CD14-positive monocyte (primary cell): Measurements from ENCODE around the gene PDS5B. TPM values are rescaled to one million over a fixed set of nuclear protein-coding genes. Genes with fewer than 3 reads are reported as not detected.

Experiments
- DNase-seq, 3 donors: peaks; one replicate each; pipeline ENCODE4 v3.0.0-alpha.2; 2011 to 2022
- H2AFZ ChIP-seq: 2 replicates; pipeline ENCODE4 v1.6.0; 2012; ENCODE audit warnings: mild to moderate bottlenecking, low read depth, low read length, inconsistent platforms; ENCODE audit not compliant: insufficient read depth, poor library complexity, severe bottlenecking
- H3K27ac ChIP-seq, 2 donors: 1 replicate in 1 of 2; 2 replicates in 1 of 2; pipeline ENCODE4 v1.5.1; 2012 to 2013; ENCODE audit warnings: low read length in 2 of 2, control low read depth in 1 of 2, inconsistent platforms in 1 of 2, low read depth in 1 of 2, mild to moderate bottlenecking in 1 of 2
- H3K27me3 ChIP-seq, 2 donors: one replicate each; pipeline versions ENCODE4 v1.6.0 to v1.6.1; 2011 to 2013; ENCODE audit warnings: low read length in 2 of 2; ENCODE audit not compliant: control insufficient read depth in 2 of 2, insufficient read depth in 2 of 2
- H3K36me3 ChIP-seq, 2 donors: replicated peaks in 1 of 2; 1 replicate in 1 of 2; 2 replicates in 1 of 2; pipeline versions ENCODE4 v1.5.1 to v1.6.1; 2012 to 2013; ENCODE audit warnings: low read length in 2 of 2, control low read depth in 1 of 2, inconsistent platforms in 1 of 2, mild to moderate bottlenecking in 1 of 2; ENCODE audit not compliant: insufficient read depth in 2 of 2, control insufficient read depth in 1 of 2
- H3K4me1 ChIP-seq, 2 donors: 1 replicate in 1 of 2; 2 replicates in 1 of 2; pipeline versions ENCODE4 v1.5.1 to v1.6.1; 2012 to 2013; ENCODE audit warnings: low read length in 2 of 2, control low read depth in 1 of 2, inconsistent platforms in 1 of 2, mild to moderate bottlenecking in 1 of 2, moderate library complexity in 1 of 2; ENCODE audit not compliant: insufficient read depth in 2 of 2, control insufficient read depth in 1 of 2
- H3K4me2 ChIP-seq: replicated peaks from 2 replicates; pipeline ENCODE3; 2012; ENCODE audit warnings: low read length, moderate library complexity, mild to moderate bottlenecking; ENCODE audit not compliant: poor library complexity, severe bottlenecking; ENCODE audit errors: extremely low read depth
- H3K4me3 ChIP-seq, 3 experiments: fragments of 200-600 bp in 1 of 3; sonication (generic) in 1 of 3; replicated peaks in 1 of 3; 1 replicate in 2 of 3; 2 replicates in 1 of 3; pipeline ENCODE4 v1.5.1; 2011 to 2013; ENCODE audit warnings: low read length in 3 of 3, mild to moderate bottlenecking in 3 of 3, control low read depth in 2 of 3, low read depth in 2 of 3, inconsistent platforms in 1 of 3, moderate library complexity in 1 of 3
- H3K79me2 ChIP-seq: 2 replicates; pipeline ENCODE4 v1.6.0; 2012; ENCODE audit warnings: mild to moderate bottlenecking, control low read depth, inconsistent platforms, low read length, moderate library complexity; ENCODE audit not compliant: insufficient read depth
- H3K9ac ChIP-seq: 2 replicates; pipeline ENCODE4 v1.6.0; 2017; ENCODE audit warnings: low read length, mild to moderate bottlenecking; ENCODE audit not compliant: insufficient read depth, poor library complexity, severe bottlenecking
- H3K9me3 ChIP-seq, 2 donors: replicated peaks in 1 of 2; 1 replicate in 1 of 2; 2 replicates in 1 of 2; pipeline versions ENCODE4 v1.5.1 to v1.6.1; 2012 to 2013; ENCODE audit warnings: low read length in 2 of 2, control low read depth in 1 of 2; ENCODE audit not compliant: control insufficient read depth in 1 of 2, insufficient read depth in 1 of 2
- H4K20me1 ChIP-seq: 2 replicates; pipeline ENCODE4 v1.6.0; 2012; ENCODE audit warnings: mild to moderate bottlenecking, low read length, control low read depth, moderate library complexity; ENCODE audit not compliant: insufficient read depth
- H3K27ac Mint-ChIP-seq, 7 donors: one replicate each; pipeline ENCODE4 v1.8.0; 2020; ENCODE audit warnings: mild to moderate bottlenecking in 7 of 7, mixed read lengths in 7 of 7, moderate library complexity in 6 of 7, inconsistent platforms in 2 of 7
- H3K27me3 Mint-ChIP-seq, 3 donors: one replicate each; pipeline ENCODE4 v1.8.0; 2021 to 2022; ENCODE audit warnings: low read depth in 3 of 3, mild to moderate bottlenecking in 3 of 3, mixed read lengths in 3 of 3, moderate library complexity in 3 of 3, inconsistent platforms in 1 of 3
- H3K36me3 Mint-ChIP-seq, 2 donors: one replicate each; pipeline ENCODE4 v1.8.0; 2020; ENCODE audit warnings: mixed read lengths in 2 of 2, inconsistent platforms in 1 of 2, mild to moderate bottlenecking in 1 of 2
- H3K4me1 Mint-ChIP-seq: one replicate; pipeline ENCODE4 v1.8.0; 2020; ENCODE audit warnings: mild to moderate bottlenecking, mixed read lengths
- H3K4me3 Mint-ChIP-seq, 2 donors: one replicate each; pipeline ENCODE4 v1.8.0; 2020; ENCODE audit warnings: mild to moderate bottlenecking in 2 of 2, mixed read lengths in 2 of 2, moderate library complexity in 1 of 2
- H3K9me3 Mint-ChIP-seq, 7 donors: one replicate each; pipeline ENCODE4 v1.8.0; 2020 to 2022; ENCODE audit warnings: mixed read lengths in 7 of 7, mild to moderate bottlenecking in 6 of 7, moderate library complexity in 6 of 7, inconsistent platforms in 2 of 7
- WGBS: methylation state at CpG from one replicate; pipeline ENCODE4 v1.1.5; 2013; ENCODE audit warnings: missing lambda C conversion rate; ENCODE audit not compliant: insufficient coverage; 5-methylcytosine and 5-hydroxymethylcytosine counted together
- intact Hi-C, 2 donors: fragments of 100-400 bp; cut with micrococcal nuclease; formaldehyde crosslinking; loops; one replicate each; pipeline versions ENCODE4 v1.15.0 to v1.15.1; 2023
- polyA plus RNA-seq, 3 donors: library from polyadenylated mRNA; depleted of rRNA in 1 of 3; unstranded in 2 of 3; stranded (reverse) in 1 of 3; fragments of 300-500 nt in 2 of 3; fragments of >200 nt in 1 of 3; fragmentation: Illumina TruSeq in 2 of 3; gene quantifications; 1 replicate in 2 of 3; 2 replicates in 1 of 3; pipeline ENCODE4 v1.2.3, GENCODE V29; 2012 to 2021
- TF ChIP-seq, protein P1 (sequence below): fragments of 200-600 bp; IDR thresholded peaks from one replicate; pipeline ENCODE4 v1.8.0; 2022; ENCODE audit warnings: antibody characterized with exemption, mild to moderate bottlenecking

PDS5B gene
- polyA plus RNA-seq, 3 donors = 9.0 to 33.0 (median 21.0) TPM

GRCh38 chr13:32595306-32595705 is 9.1 kb downstream of the PDS5B start:
- H3K79me2 ChIP-seq = peaks cover 100% of the 10 kb centered on the region
- Mint-ChIP-seq H3K4me3 (no peak overlapping the region), H3K4me1 (peaks cover 21% of the 10 kb centered on the region), H3K27ac (no peak overlapping the region), H3K9me3 (peaks cover 0 to 17% (median 2%) of the 10 kb centered on the region in 7 donors), H3K36me3 (no peaks in the 10 kb centered on the region), H3K27me3 (peaks cover 0 to 2% (median 0%) of the 10 kb centered on the region in 3 donors)
- no peaks in the 10 kb centered on the region for H3K27me3 ChIP-seq
- TF ChIP-seq, protein P1, sequence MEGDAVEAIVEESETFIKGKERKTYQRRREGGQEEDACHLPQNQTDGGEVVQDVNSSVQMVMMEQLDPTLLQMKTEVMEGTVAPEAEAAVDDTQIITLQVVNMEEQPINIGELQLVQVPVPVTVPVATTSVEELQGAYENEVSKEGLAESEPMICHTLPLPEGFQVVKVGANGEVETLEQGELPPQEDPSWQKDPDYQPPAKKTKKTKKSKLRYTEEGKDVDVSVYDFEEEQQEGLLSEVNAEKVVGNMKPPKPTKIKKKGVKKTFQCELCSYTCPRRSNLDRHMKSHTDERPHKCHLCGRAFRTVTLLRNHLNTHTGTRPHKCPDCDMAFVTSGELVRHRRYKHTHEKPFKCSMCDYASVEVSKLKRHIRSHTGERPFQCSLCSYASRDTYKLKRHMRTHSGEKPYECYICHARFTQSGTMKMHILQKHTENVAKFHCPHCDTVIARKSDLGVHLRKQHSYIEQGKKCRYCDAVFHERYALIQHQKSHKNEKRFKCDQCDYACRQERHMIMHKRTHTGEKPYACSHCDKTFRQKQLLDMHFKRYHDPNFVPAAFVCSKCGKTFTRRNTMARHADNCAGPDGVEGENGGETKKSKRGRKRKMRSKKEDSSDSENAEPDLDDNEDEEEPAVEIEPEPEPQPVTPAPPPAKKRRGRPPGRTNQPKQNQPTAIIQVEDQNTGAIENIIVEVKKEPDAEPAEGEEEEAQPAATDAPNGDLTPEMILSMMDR = no peak
- no peak for DNase-seq
- H3K36me3 ChIP-seq = no peaks in the 10 kb centered on the region
- peaks cover 0 to 13% of the 10 kb centered on the region in 2 donors for H3K9me3 ChIP-seq
- H3K4me3 ChIP-seq = no peak overlapping the region
- no peak overlapping the region for H3K9ac ChIP-seq
- no CpG with 5 or more reads among the region's 2 CpGs for WGBS
- no peak overlapping the region for H3K27ac ChIP-seq
- intact Hi-C loops = no loop called here
- peaks cover 93% of the 10 kb centered on the region for H4K20me1 ChIP-seq
- H2AFZ ChIP-seq = no peak overlapping the region
- no peak overlapping the region for H3K4me2 ChIP-seq
- no peaks in the 10 kb centered on the region for H3K4me1 ChIP-seq

GRCh38 chr13:32600890-32601289 is 14.6 kb downstream of the PDS5B start:
- intact Hi-C loops = no loop called here
- Mint-ChIP-seq H3K36me3 (peaks cover 1 to 3% of the 10 kb centered on the region in 2 donors), H3K27me3 (no peaks in the 10 kb centered on the region), H3K4me3 (no peak overlapping the region), H3K27ac (peak overlapping the region in 2 of 7 donors; percentile 1 to 10), H3K4me1 (peaks cover 27% of the 10 kb centered on the region), H3K9me3 (peaks cover 9 to 23% (median 16%) of the 10 kb centered on the region in 7 donors)
- H3K4me2 ChIP-seq = no peak overlapping the region
- H3K79me2 ChIP-seq = peaks cover 93% of the 10 kb centered on the region
- TF ChIP-seq, protein P1 = no peak
- H2AFZ ChIP-seq = no peak overlapping the region
- DNase-seq = no peak
- H3K4me1 ChIP-seq = no peaks in the 10 kb centered on the region
- peaks cover 63% of the 10 kb centered on the region for H4K20me1 ChIP-seq
- H3K9ac ChIP-seq = no peak overlapping the region
- no peak overlapping the region for H3K27ac ChIP-seq
- H3K4me3 ChIP-seq = no peak overlapping the region
- peaks cover 0 to 13% of the 10 kb centered on the region in 2 donors for H3K9me3 ChIP-seq
- 100% methylated on average over 1 of the region's 2 CpGs for WGBS
- H3K27me3 ChIP-seq = no peaks in the 10 kb centered on the region
- H3K36me3 ChIP-seq = no peaks in the 10 kb centered on the region
